ENCODE data around the gene ITGAV.

The ITGAV gene

DNA sequence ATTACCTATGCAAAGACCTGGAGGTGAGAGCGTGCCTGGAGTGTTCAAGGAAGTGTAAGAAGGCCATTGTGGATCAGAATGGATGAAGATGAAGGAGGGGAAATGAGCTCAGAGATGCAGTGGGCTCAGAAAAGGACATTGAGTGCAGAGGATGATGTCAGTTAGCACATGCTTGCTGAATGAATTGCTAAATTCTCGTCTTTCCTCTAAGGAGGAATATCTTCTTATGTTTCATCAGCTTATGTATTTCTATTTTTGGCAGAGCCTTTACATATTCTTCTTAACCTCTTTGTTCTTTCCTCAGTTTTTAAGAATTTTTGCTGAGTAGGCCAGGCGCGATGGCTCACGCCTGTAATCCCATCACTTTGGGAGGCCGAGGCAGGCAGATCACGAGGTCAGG is 134.9 kb downstream of the ITGAV start:
- no peaks in the 10 kb centered on the region for H3K36me3 ChIP-seq (ENCODE audit: control insufficient read depth, insufficient read depth, low read length)
- no peak overlapping the region for H3K27ac ChIP-seq (ENCODE audit: insufficient read depth, low read depth, low read length, poor library complexity, severe bottlenecking)
- no peaks in the 10 kb centered on the region for H3K9me3 ChIP-seq (ENCODE audit: control insufficient read depth, low read length)
- H3K4me1 ChIP-seq (ENCODE audit: control insufficient read depth, insufficient read depth, low read length) = no peaks in the 10 kb centered on the region
- H3K27me3 ChIP-seq (ENCODE audit: control insufficient read depth, insufficient read depth, low read length, poor library complexity, severe bottlenecking) = no peaks in the 10 kb centered on the region
- no peak overlapping the region for H3K4me3 ChIP-seq (ENCODE audit: insufficient read depth, low read depth, low read length)
- 94 to 96% methylated on average over 6 to 7 of the region's 7 CpGs for whole genome bisulfite sequencing, 2 experiments

DNA sequence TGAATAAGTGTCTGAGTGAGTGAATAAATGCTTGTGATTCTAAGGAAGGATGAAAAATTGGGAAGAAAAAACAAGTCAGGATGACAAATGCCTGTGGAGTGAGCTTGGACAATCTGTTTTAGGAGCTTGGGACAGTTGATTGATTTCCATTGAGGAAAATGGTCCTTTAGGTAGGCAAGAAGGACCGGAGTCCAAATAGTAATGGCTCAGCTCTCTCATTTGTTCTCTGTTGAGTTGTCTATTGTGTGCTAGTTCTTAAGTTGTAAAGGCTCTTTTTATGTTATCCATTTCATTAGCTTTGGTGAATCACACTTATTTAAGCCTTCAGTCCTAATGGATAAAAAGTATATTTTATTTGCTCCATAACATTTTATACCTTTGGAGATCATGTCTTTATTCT is 135.9 kb downstream of the ITGAV start:
- Histone ChIP-seq H3K9me3 (ENCODE audit: control insufficient read depth, low read length) (no peaks in the 10 kb centered on the region), H3K4me1 (ENCODE audit: control insufficient read depth, insufficient read depth, low read length) (no peaks in the 10 kb centered on the region), H3K36me3 (ENCODE audit: control insufficient read depth, insufficient read depth, low read length) (no peaks in the 10 kb centered on the region), H3K27ac (ENCODE audit: insufficient read depth, low read depth, low read length, poor library complexity, severe bottlenecking) (no peak overlapping the region), H3K4me3 (ENCODE audit: insufficient read depth, low read depth, low read length) (no peak overlapping the region), H3K27me3 (ENCODE audit: control insufficient read depth, insufficient read depth, low read length, poor library complexity, severe bottlenecking) (no peaks in the 10 kb centered on the region)
- 33 to 82% methylated on average over 1 of the region's 1 CpG for WGBS, 2 experiments

DNA sequence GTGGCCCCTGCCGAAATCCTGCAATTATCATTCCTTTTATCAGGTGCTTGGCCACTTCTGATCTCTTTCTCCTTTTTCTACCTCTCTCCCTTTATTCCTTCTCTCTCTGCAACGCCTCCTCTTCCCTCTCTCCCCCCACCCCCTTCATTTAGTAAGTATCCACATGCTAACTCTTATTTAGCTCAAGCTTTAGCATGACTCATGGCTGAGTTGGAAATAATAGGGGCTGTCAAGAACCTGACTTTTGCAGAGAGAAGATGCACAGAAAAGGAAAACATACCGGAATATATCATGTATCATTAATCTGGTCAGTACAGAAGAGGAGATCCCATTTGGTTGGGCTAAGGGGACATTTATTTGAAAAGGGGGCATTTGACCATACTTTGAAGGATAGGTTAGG is 137.1 kb downstream of the ITGAV start:
- no peak overlapping the region for H3K4me3 ChIP-seq (ENCODE audit: insufficient read depth, low read depth, low read length)
- 65 to 83% methylated on average over 3 of the region's 3 CpGs for WGBS, 2 experiments
- H3K27ac ChIP-seq (ENCODE audit: insufficient read depth, low read depth, low read length, poor library complexity, severe bottlenecking) = no peak overlapping the region
- no peaks in the 10 kb centered on the region for H3K27me3 ChIP-seq (ENCODE audit: control insufficient read depth, insufficient read depth, low read length, poor library complexity, severe bottlenecking)
- no peaks in the 10 kb centered on the region for H3K36me3 ChIP-seq (ENCODE audit: control insufficient read depth, insufficient read depth, low read length)
- peaks cover 4% of the 10 kb centered on the region for H3K9me3 ChIP-seq (ENCODE audit: control insufficient read depth, low read length)
- no peaks in the 10 kb centered on the region for H3K4me1 ChIP-seq (ENCODE audit: control insufficient read depth, insufficient read depth, low read length)

DNA sequence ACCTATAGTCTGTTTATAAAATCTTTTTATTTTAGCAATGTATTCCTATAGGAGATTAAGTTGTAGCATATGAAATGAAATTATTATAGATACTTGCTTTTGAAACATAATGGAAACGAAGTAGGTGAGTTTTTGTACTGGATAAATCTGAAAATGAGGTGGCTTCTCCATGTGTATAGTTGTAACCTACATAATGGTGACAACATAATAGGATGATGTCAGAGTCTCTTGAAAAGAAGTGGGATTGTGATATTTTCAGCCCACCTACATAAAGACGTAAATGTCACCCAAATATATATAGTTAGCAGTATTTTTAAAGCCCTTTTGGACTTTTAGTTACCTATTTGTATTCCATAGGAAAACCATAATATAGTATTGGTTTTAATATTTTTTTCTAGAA is 138.8 kb downstream of the ITGAV start:
- Histone ChIP-seq H3K9me3 (ENCODE audit: control insufficient read depth, low read length) (peaks cover 4% of the 10 kb centered on the region), H3K4me3 (ENCODE audit: insufficient read depth, low read depth, low read length) (no peak overlapping the region), H3K27me3 (ENCODE audit: control insufficient read depth, insufficient read depth, low read length, poor library complexity, severe bottlenecking) (no peaks in the 10 kb centered on the region), H3K27ac (ENCODE audit: insufficient read depth, low read depth, low read length, poor library complexity, severe bottlenecking) (no peak overlapping the region), H3K4me1 (ENCODE audit: control insufficient read depth, insufficient read depth, low read length) (no peaks in the 10 kb centered on the region), H3K36me3 (ENCODE audit: control insufficient read depth, insufficient read depth, low read length) (no peaks in the 10 kb centered on the region)
- 91 to 92% methylated on average over 1 of the region's 2 CpGs for WGBS, 2 experiments
